NB4 (cell line): ENCODE results near the gene BCL2.

Experiments used
- DNase-seq: peaks from one replicate; pipeline ENCODE4 v3.0.0; 2010; ENCODE audit warnings: low read depth
- H3K4me3 ChIP-seq: one replicate; pipeline ENCODE4 v1.5.1; 2011; ENCODE audit warnings: mild to moderate bottlenecking, low read depth, low read length, moderate library complexity
- MYC ChIP-seq: IDR thresholded peaks from 2 replicates; pipeline ENCODE4 v1.6.1; 2011; ENCODE audit warnings: low read depth, low read length
- POLR2A ChIP-seq: IDR thresholded peaks from 2 replicates; pipeline ENCODE4 v1.6.1; 2011; ENCODE audit warnings: mild to moderate bottlenecking; ENCODE audit not compliant: insufficient read length; ENCODE audit errors: extremely low read depth
- TF ChIP-seq, protein P1 (sequence below): IDR thresholded peaks from one replicate; pipeline ENCODE4 v1.5.1; 2012; ENCODE audit warnings: low read depth, low read length
- TF ChIP-seq, protein P2 (sequence below): IDR thresholded peaks from 2 replicates; pipeline ENCODE4 v1.6.1; 2011; ENCODE audit warnings: low read depth, low read length

Gene BCL2

DNA sequence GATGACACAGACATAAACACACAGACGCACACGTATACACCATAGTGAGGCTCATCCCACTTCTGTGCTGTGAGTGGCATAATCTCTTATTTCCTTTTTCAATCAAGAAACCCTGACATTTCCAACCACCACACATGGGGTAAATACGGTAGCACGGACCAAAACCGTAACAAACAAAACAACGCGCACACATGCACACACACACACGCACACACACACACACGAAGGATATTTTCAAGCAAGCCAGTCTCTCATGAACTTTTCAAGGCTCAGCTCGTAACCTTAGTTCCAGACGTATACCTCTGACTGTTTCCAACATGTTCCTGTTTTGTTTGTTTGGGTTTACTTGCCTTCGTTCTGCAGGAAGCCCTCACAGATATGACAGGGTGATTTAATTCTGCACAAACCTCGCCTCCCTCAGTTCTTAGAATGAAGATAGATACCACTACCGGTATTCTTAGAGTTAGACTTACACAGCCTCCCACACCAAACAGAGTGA, 119.8 kb downstream of the BCL2 start:
- no peak overlapping the region for H3K4me3 ChIP-seq
- TF ChIP-seq, protein P1, sequence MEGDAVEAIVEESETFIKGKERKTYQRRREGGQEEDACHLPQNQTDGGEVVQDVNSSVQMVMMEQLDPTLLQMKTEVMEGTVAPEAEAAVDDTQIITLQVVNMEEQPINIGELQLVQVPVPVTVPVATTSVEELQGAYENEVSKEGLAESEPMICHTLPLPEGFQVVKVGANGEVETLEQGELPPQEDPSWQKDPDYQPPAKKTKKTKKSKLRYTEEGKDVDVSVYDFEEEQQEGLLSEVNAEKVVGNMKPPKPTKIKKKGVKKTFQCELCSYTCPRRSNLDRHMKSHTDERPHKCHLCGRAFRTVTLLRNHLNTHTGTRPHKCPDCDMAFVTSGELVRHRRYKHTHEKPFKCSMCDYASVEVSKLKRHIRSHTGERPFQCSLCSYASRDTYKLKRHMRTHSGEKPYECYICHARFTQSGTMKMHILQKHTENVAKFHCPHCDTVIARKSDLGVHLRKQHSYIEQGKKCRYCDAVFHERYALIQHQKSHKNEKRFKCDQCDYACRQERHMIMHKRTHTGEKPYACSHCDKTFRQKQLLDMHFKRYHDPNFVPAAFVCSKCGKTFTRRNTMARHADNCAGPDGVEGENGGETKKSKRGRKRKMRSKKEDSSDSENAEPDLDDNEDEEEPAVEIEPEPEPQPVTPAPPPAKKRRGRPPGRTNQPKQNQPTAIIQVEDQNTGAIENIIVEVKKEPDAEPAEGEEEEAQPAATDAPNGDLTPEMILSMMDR: no peak
- TF ChIP-seq, protein P2, sequence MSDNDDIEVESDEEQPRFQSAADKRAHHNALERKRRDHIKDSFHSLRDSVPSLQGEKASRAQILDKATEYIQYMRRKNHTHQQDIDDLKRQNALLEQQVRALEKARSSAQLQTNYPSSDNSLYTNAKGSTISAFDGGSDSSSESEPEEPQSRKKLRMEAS: no peak
- TF ChIP-seq MYC (no peak), POLR2A (no peak)
- DNase-seq: no peak

DNA sequence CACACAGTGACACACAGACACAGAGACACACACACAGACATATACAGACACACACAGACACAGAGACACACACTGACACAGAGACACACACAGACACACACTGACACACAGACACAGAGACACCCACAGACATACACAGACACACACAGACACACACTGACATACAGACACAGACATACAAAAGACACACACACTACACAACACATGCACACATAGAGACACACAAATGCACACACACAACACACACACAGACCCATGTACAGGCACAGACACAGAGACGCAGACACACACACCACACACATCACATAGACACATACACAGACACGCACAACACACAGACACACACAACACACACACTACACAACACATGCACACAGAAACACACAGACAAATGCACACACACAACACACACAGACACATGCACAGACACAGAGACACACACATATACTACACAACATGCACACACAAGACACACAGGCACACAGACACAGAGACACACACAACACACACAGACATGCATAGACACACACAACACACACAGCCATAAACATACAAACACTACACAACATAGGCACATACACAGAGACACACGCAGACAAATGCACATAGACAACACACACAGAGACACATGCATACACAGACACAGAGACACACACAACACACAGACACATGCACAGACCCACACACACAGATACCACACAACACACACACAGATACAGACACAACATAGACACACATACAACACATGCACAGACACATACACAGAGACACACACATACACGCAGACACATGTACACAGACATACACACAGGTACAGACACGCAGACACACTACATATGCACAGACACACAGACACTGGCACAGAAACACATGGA, 120.5 kb downstream of the BCL2 start:
- no peak overlapping the region for H3K4me3 ChIP-seq
- TF ChIP-seq POLR2A: no peak
- DNase-seq: no peak

DNA sequence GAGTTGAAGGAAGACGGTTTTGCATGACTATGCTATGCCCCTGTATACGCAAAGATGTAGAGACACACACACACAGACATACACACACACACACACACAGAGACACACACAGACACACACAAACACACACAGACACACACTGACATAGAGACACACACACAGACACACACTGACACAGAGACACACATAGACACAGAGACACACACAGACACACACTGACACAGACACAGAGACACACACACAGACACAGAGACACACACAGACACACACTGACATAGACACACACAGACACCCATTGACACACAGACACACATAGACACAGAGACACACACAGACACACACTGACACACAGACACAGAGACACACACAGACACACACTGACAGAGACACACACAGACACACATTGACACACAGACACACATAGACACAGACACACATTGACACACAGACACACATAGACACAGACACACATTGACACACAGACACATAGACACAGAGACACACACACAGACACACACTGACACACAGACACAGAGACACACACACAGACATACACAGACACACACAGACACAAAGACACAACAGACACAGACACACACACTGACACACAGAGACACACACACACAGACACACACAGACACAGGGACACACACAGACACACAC, 121.3 kb downstream of the BCL2 start:
- H3K4me3 ChIP-seq: no peak overlapping the region
- DNase-seq: no peak
- TF ChIP-seq, protein P2: no peak
- TF ChIP-seq, protein P1: no peak
- TF ChIP-seq MYC (no peak), POLR2A (no peak)

DNA sequence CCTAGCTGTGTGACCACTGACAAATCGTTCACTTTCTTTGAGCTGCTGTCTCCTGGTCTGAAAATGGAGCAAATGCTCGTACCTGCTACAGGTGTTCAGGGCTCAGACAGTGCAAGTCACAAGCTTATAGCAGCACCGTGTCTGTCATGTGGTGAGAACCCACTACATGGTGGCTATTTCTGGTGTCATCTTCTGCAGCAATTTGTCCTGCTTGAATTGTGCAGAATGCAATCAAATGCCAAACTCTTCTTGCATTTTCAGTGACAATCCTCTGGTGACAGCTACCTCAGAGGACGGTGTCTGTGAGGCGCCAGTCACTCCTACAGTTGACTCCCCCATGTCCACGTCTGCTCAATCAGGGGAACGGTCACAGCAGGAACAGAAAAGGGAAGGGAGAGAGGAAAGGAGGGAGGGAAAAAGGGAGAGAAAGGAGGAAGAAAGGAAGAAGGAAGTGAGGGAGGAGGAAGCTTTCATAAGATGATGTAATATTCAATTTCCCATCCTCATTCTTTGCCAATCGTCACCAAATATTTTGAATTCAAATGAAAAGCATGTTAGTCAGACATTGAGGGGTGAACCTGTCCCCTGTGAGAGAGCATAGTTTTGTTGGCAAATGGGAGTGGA, 122.2 kb downstream of the BCL2 start:
- TF ChIP-seq, protein P1: no peak
- TF ChIP-seq MYC (no peak), POLR2A (no peak)
- TF ChIP-seq, protein P2: no peak
- H3K4me3 ChIP-seq: no peak overlapping the region
- DNase-seq: peak; percentile 69

DNA sequence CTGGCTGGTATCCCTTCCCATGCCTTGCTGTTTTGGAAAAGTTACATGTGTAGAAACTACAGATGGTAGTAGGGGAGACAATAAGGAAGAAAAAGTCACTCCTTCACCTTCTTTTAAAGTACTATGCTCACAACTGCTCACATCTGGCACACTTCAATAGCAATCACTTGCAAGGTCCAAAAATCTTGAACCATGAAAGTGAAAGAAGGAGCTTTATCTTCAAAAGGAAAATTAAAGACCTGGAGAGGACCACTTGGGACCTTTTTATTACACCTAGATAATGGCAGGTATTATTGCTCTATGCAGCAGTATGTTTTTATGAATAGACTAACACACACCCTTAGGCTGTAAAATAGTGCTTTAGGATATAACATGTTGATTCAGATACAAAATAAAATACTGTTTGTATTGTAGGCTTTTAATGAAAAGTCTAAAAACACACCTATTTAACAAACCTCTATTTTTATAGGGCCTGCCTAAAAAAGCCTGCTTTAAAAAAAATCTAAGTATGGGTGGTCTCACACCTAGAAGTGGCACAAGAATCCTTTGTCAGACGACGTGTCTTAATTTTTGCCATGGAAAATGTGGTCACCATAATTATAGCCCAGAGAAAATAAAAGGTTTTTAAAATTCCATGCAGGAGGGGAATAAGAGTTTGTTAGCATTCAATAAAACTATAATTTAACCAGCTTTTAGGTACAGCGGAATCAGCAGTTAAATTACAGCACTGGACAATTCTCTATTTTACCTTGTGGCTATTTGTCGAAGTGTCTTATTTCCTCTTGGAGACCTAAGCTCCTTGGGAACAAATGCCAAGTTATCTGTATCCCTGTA, 124.0 kb downstream of the BCL2 start:
- TF ChIP-seq POLR2A (no peak), MYC (no peak)
- TF ChIP-seq, protein P2: no peak
- TF ChIP-seq, protein P1: no peak
- no peak for DNase-seq
- no peak overlapping the region for H3K4me3 ChIP-seq
